Endothelial cell of umbilical vein (primary cell): ENCODE results near the gene CTNNA2. TPM values are rescaled to one million over a fixed set of nuclear protein-coding genes. Genes with fewer than 3 reads are reported as not detected.

Experiments
- BruUV-seq: library from RNA; stranded (reverse); fragments of 400-500 nt; replicated peaks from 2 replicates; lab custom pipeline; 2021; lab: Mats Ljungman, UMichigan
- CTCF ChIA-PET: fragments of 300-600, 350-600 bp; sonication (Branson Sonifier 250); formaldehyde crosslinking; loops from one replicate; lab custom pipeline; 2021; ENCODE audit warnings: antibody characterized with exemption, inconsistent platforms; lab: Charles Lee
- POLR2A ChIA-PET: fragments of 300-600, 350-600 bp; sonication (Branson Sonifier 250); formaldehyde crosslinking; loops from one replicate; lab custom pipeline; 2021; ENCODE audit warnings: antibody characterized with exemption, inconsistent platforms; lab: Charles Lee
- DNase-seq: peaks from one replicate; pipeline ENCODE4 v3.0.0-alpha.2; 2011; ENCODE audit warnings: low read depth, low spot score
- FAIRE-seq: peaks from 2 replicates; lab custom pipeline; 2011; peaks lifted over from hg19 to GRCh38; lab: Jason Lieb, UNC
- H2AFZ ChIP-seq: 2 replicates; pipeline ENCODE4 v1.6.0; 2012; ENCODE audit warnings: low read depth, low read length, control low read depth, inconsistent platforms
- H3K27ac ChIP-seq: 2 replicates; pipeline ENCODE4 v1.5.1; 2011; ENCODE audit warnings: low read depth, mild to moderate bottlenecking, control low read depth, low read length, moderate library complexity; ENCODE audit not compliant: insufficient read depth
- H3K27me3 ChIP-seq, 2 experiments: 2 replicates each; pipeline versions ENCODE4 v1.6.0 to v1.6.1; 2011; ENCODE audit warnings: low read length in 2 of 2, mixed read lengths in 1 of 2; ENCODE audit not compliant: control insufficient read depth in 2 of 2, insufficient read depth in 2 of 2
- H3K36me3 ChIP-seq, 2 experiments: 2 replicates in 1 of 2; 3 replicates in 1 of 2; pipeline ENCODE4 v1.5.1; 2011; ENCODE audit warnings: low read length in 2 of 2, mild to moderate bottlenecking in 1 of 2, moderate library complexity in 1 of 2; ENCODE audit not compliant: control insufficient read depth in 2 of 2, insufficient read depth in 2 of 2; ENCODE audit errors: extremely low read depth in 1 of 2
- H3K4me1 ChIP-seq: 3 replicates; pipeline ENCODE4 v1.5.1; 2011; ENCODE audit warnings: mild to moderate bottlenecking, low read length; ENCODE audit not compliant: control insufficient read depth, insufficient read depth; ENCODE audit errors: extremely low read depth
- H3K4me2 ChIP-seq: 2 replicates; pipeline ENCODE4 v1.6.1; 2011; ENCODE audit warnings: low read length, control low read depth, mixed read lengths; ENCODE audit not compliant: insufficient read depth
- H3K4me3 ChIP-seq, 3 experiments: fragments of 200-600 bp in 1 of 3; sonication (generic), shearing (Covaris generic) in 1 of 3; replicated peaks in 1 of 3; 2 replicates each; pipeline ENCODE4 v1.5.1; 2011 to 2016; ENCODE audit warnings: control low read depth in 3 of 3, low read length in 3 of 3, mild to moderate bottlenecking in 2 of 3, inconsistent platforms in 1 of 3, low read depth in 1 of 3, moderate library complexity in 1 of 3; ENCODE audit not compliant: insufficient read depth in 1 of 3
- H3K79me2 ChIP-seq: 2 replicates; pipeline ENCODE4 v1.6.0; 2012; ENCODE audit warnings: low read length, inconsistent platforms; ENCODE audit not compliant: control insufficient read depth, insufficient read depth
- H3K9ac ChIP-seq: replicated peaks from 2 replicates; pipeline ENCODE3; 2011; ENCODE audit warnings: low read length, control low read depth; ENCODE audit not compliant: insufficient read depth; ENCODE audit errors: extremely low read depth
- H3K9me1 ChIP-seq: replicated peaks from 3 replicates; pipeline ENCODE4 v1.6.0; 2011; ENCODE audit warnings: mild to moderate bottlenecking, low read length; ENCODE audit not compliant: control insufficient read depth, insufficient read depth; ENCODE audit errors: extremely low read depth
- H3K9me3 ChIP-seq: replicated peaks from 2 replicates; pipeline ENCODE4 v1.5.1; 2012; ENCODE audit warnings: low read length, inconsistent platforms; ENCODE audit not compliant: control insufficient read depth, insufficient read depth
- H4K20me1 ChIP-seq: replicated peaks from 2 replicates; pipeline ENCODE3; 2011; ENCODE audit warnings: mild to moderate bottlenecking, low read length; ENCODE audit not compliant: control insufficient read depth, insufficient read depth; ENCODE audit errors: extremely low read depth
- CTCF ChIP-seq, 2 donors: IDR thresholded peaks; 1 replicate in 1 of 2; 2 replicates in 1 of 2; pipeline ENCODE4 v1.5.1; 2011; ENCODE audit warnings: low read length in 2 of 2, mild to moderate bottlenecking in 2 of 2, moderate library complexity in 2 of 2, control low read depth in 1 of 2, inconsistent platforms in 1 of 2, low read depth in 1 of 2; ENCODE audit not compliant: insufficient read depth in 1 of 2; ENCODE audit errors: extremely low read depth in 1 of 2
- EZH2 ChIP-seq: IDR thresholded peaks from 2 replicates; pipeline ENCODE4 v1.6.1; 2012; ENCODE audit warnings: borderline replicate concordance, low read depth, mild to moderate bottlenecking, moderate library complexity, low read length, inconsistent platforms; ENCODE audit not compliant: severe bottlenecking
- FOS ChIP-seq: IDR thresholded peaks from 2 replicates; pipeline ENCODE4 v1.6.1; 2011; ENCODE audit warnings: mild to moderate bottlenecking, low read length, moderate library complexity, borderline replicate concordance; ENCODE audit not compliant: insufficient read depth
- GATA2 ChIP-seq: IDR thresholded peaks from 2 replicates; pipeline ENCODE4 v1.7.0; 2011; ENCODE audit warnings: low read depth, mild to moderate bottlenecking, moderate library complexity, mixed read lengths, low read length; ENCODE audit not compliant: insufficient read length, insufficient read depth
- JUN ChIP-seq: IDR thresholded peaks from 2 replicates; pipeline ENCODE4 v1.6.1; 2011; ENCODE audit warnings: borderline replicate concordance, low read depth; ENCODE audit not compliant: insufficient read length, insufficient read depth
- MAX ChIP-seq: IDR thresholded peaks from 2 replicates; pipeline ENCODE4 v1.6.1; 2011; ENCODE audit not compliant: insufficient read depth, insufficient read length
- MYC ChIP-seq: IDR thresholded peaks from one replicate; pipeline ENCODE4 v1.6.1; 2011; ENCODE audit warnings: mild to moderate bottlenecking, low read depth, low read length
- POLR2A ChIP-seq: IDR thresholded peaks from 2 replicates; pipeline ENCODE4 v1.6.1; 2012; ENCODE audit warnings: low read depth, mild to moderate bottlenecking, control low read depth, low read length
- POLR2AphosphoS5 ChIP-seq: IDR thresholded peaks from 2 replicates; pipeline ENCODE4 v1.6.1; 2012; ENCODE audit warnings: low read depth, mild to moderate bottlenecking, control low read depth, low read length, moderate library complexity; ENCODE audit not compliant: insufficient read depth
- dilution Hi-C: fragments of 300-500 bp; cut with MboI; formaldehyde crosslinking; loops from one replicate; pipeline ENCODE4 v1.15.0; 2019; ENCODE audit warnings: low sequenced_read_pairs; ENCODE audit not compliant: extremely low pct_ligation_motif_present
- intact Hi-C: fragments of 100-400 bp; cut with micrococcal nuclease; formaldehyde crosslinking; loops from one replicate; pipeline ENCODE4 v1.10.0; 2022
- polyA plus RNA-seq, 4 experiments: library from polyadenylated mRNA; depleted of rRNA in 3 of 4; stranded (reverse) in 3 of 4; unstranded in 1 of 4; fragments of >200 nt; gene quantifications; 2 replicates each; pipeline versions ENCODE4 v1.2.1 to v1.2.3, GENCODE V29; 2011 to 2012; ENCODE audit warnings: missing spikeins in 1 of 4
- total RNA-seq: library from RNA; stranded (reverse); gene quantifications from 2 replicates; pipeline ENCODE4 v1.2.3, GENCODE V29; 2021

The CTNNA2 gene
- total and polyA plus RNA-seq, 2 donors (not counting 3 experiments of a cell fraction or from before 2014, with no cell fraction given) = not detected

GRCh38 chr2:80546766-80547165, 1033.9 kb downstream of the CTNNA2 start:
- Histone ChIP-seq H3K9me1 (no peaks in the 10 kb centered on the region), H3K4me2 (no peak overlapping the region), H3K27ac (no peak overlapping the region), H3K4me1 (no peaks in the 10 kb centered on the region), H3K36me3 (no peaks in the 10 kb centered on the region), H3K4me3 (no peak overlapping the region), H3K79me2 (no peaks in the 10 kb centered on the region), H4K20me1 (no peaks in the 10 kb centered on the region), H3K27me3 (no peaks in the 10 kb centered on the region), H3K9me3 (peaks cover 2% of the 10 kb centered on the region), H2AFZ (no peak overlapping the region), H3K9ac (no peak overlapping the region)
- DNase-seq (no peak), FAIRE-seq (no peak)
- ChIA-PET POLR2A (no interaction called here), CTCF (no interaction called here)
- intact Hi-C loops = no loop called here
- no TSS peak for BruUV-seq
- no peak for TF ChIP-seq CTCF (IDR thresholded peaks at IDR 0.05; ENCODE audit: extremely low read depth in 1 of 2, insufficient read depth in 1 of 2, low read depth in 1 of 2, low read length in 2 of 2)
- no peak for TF ChIP-seq EZH2
- TF ChIP-seq GATA2 = no peak
- no peak for TF ChIP-seq MAX
- no peak for TF ChIP-seq POLR2A
- no peak for TF ChIP-seq MYC
- no peak for TF ChIP-seq JUN
- no peak for TF ChIP-seq FOS
- TF ChIP-seq POLR2AphosphoS5 = no peak
- dilution Hi-C loops = no loop called here
